SU-DHL-6 (cell line): ENCODE measurements around the gene ANXA1.

Experiments
- H2AFZ ChIP-seq: fragments of 200-600 bp; sonication (generic); 2 replicates; pipeline ENCODE4 v1.6.1; 2014; ENCODE audit warnings: low read depth, mild to moderate bottlenecking, moderate library complexity, mixed read lengths, antibody characterized with exemption, low read length; ENCODE audit not compliant: severe bottlenecking
- H3F3A ChIP-seq: fragments of 200-600 bp; shearing (Covaris generic); 2 replicates; pipeline ENCODE4 v1.6.0; 2016; ENCODE audit warnings: antibody characterized with exemption, mild to moderate bottlenecking; ENCODE audit not compliant: insufficient read depth
- H3K27ac ChIP-seq: fragments of 200-600 bp; sonication (generic); 2 replicates; pipeline ENCODE4 v1.5.1; 2016; ENCODE audit warnings: low read depth, mild to moderate bottlenecking, low read length, moderate library complexity, mixed read lengths
- H3K27me3 ChIP-seq: fragments of 200-600 bp; sonication (generic), shearing (Covaris generic); 2 replicates; pipeline ENCODE4 v1.6.0; 2014; ENCODE audit warnings: mild to moderate bottlenecking, low read length
- H3K36me3 ChIP-seq: fragments of 200-600 bp; sonication (generic); 2 replicates; pipeline ENCODE4 v1.6.1; 2014; ENCODE audit warnings: mild to moderate bottlenecking, low read length, mixed read lengths
- H3K4me2 ChIP-seq: fragments of 300-600, 200-600 bp; shearing (Covaris generic), sonication (generic); 2 replicates; pipeline ENCODE4 v1.6.0; 2014; ENCODE audit warnings: low read length, low read depth, mild to moderate bottlenecking; ENCODE audit not compliant: poor library complexity, severe bottlenecking
- H3K4me3 ChIP-seq: fragments of 200-600 bp; sonication (generic); 2 replicates; pipeline ENCODE4 v1.5.1; 2014; ENCODE audit warnings: antibody characterized with exemption, low read length, mild to moderate bottlenecking, mixed read lengths; ENCODE audit not compliant: insufficient read depth, poor library complexity, severe bottlenecking
- H3K79me2 ChIP-seq: fragments of 200-600 bp; sonication (generic); 2 replicates; pipeline ENCODE4 v1.6.1; 2014; ENCODE audit warnings: mild to moderate bottlenecking, low read length, moderate library complexity; ENCODE audit not compliant: insufficient read depth
- H3K9ac ChIP-seq: fragments of 200-600 bp; sonication (generic); 2 replicates; pipeline ENCODE4 v1.7.0; 2014; ENCODE audit warnings: mild to moderate bottlenecking, low read length
- H3K9me2 ChIP-seq: fragments of 200-600 bp; sonication (generic); replicated peaks from 2 replicates; pipeline ENCODE4 v1.6.1; 2014; ENCODE audit warnings: low read length; ENCODE audit not compliant: insufficient read depth
- H3K9me3 ChIP-seq: fragments of 200-600 bp; sonication (generic); 2 replicates; pipeline ENCODE4 v1.6.1; 2014; ENCODE audit warnings: low read length, mixed read lengths; ENCODE audit not compliant: insufficient read depth
- H4K20me1 ChIP-seq: fragments of 200-600 bp; sonication (generic); 2 replicates; pipeline ENCODE4 v1.6.1; 2014; ENCODE audit warnings: low read depth, mild to moderate bottlenecking, antibody characterized with exemption, low read length, moderate library complexity, mixed read lengths
- EZH2phosphoT487 ChIP-seq: fragments of 200-600 bp; sonication (generic), shearing (Covaris generic); conservative IDR thresholded peaks from 2 replicates; pipeline ENCODE4 v1.6.1; 2018; ENCODE audit warnings: mild to moderate bottlenecking, antibody characterized with exemption, low read length, moderate library complexity, mixed read lengths
- TF ChIP-seq, protein P1 (sequence below): fragments of 200-600 bp; sonication (generic); IDR thresholded peaks from one replicate; pipeline ENCODE4 v1.5.1; 2017; ENCODE audit warnings: antibody characterized with exemption, mild to moderate bottlenecking, low read length, moderate library complexity; ENCODE audit not compliant: insufficient read depth, poor library complexity, severe bottlenecking

ANXA1 gene

DNA sequence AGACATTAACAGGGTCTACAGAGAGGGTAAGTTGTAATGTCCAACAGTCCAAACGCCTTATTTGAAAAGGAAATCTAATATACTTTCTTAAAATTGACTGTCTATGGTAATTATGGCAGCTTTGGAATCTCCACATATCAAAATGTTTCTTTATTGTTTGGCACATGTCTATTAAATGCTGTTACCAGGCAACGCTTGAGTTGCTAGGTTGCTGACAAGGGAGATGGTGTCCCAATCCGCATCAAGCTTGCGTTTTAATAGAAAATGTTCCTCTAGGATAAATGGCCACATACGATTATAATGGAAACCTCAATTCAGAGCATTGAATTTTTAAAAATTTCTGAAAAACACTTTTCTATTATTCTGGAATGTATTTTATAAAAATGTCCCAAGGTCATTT, 9.2 kb downstream of the ANXA1 start:
- no peak overlapping the region for H3K27ac ChIP-seq
- no peaks in the 10 kb centered on the region for H3F3A ChIP-seq
- H3K4me2 ChIP-seq, result no peak overlapping the region
- H2AFZ ChIP-seq, result no peak overlapping the region
- H3K36me3 ChIP-seq, result no peaks in the 10 kb centered on the region
- H3K9me3 ChIP-seq, result no peaks in the 10 kb centered on the region
- H3K4me3 ChIP-seq, result no peak overlapping the region
- no peak for TF ChIP-seq EZH2phosphoT487
- TF ChIP-seq, protein P1, sequence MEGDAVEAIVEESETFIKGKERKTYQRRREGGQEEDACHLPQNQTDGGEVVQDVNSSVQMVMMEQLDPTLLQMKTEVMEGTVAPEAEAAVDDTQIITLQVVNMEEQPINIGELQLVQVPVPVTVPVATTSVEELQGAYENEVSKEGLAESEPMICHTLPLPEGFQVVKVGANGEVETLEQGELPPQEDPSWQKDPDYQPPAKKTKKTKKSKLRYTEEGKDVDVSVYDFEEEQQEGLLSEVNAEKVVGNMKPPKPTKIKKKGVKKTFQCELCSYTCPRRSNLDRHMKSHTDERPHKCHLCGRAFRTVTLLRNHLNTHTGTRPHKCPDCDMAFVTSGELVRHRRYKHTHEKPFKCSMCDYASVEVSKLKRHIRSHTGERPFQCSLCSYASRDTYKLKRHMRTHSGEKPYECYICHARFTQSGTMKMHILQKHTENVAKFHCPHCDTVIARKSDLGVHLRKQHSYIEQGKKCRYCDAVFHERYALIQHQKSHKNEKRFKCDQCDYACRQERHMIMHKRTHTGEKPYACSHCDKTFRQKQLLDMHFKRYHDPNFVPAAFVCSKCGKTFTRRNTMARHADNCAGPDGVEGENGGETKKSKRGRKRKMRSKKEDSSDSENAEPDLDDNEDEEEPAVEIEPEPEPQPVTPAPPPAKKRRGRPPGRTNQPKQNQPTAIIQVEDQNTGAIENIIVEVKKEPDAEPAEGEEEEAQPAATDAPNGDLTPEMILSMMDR, result no peak
- no peaks in the 10 kb centered on the region for H3K9me2 ChIP-seq
- no peaks in the 10 kb centered on the region for H3K79me2 ChIP-seq
- H4K20me1 ChIP-seq, result no peaks in the 10 kb centered on the region
- no peak overlapping the region for H3K9ac ChIP-seq
- no peaks in the 10 kb centered on the region for H3K27me3 ChIP-seq

GRCh38 chr9:73162987-73163768, 11.5 kb downstream of the ANXA1 start:
- Histone ChIP-seq H3K9me2 (no peaks in the 10 kb centered on the region), H3K79me2 (no peaks in the 10 kb centered on the region), H3K9ac (no peak overlapping the region), H3F3A (no peaks in the 10 kb centered on the region), H3K9me3 (no peaks in the 10 kb centered on the region), H4K20me1 (no peaks in the 10 kb centered on the region), H3K27me3 (no peaks in the 10 kb centered on the region), H3K4me2 (no peak overlapping the region), H3K27ac (no peak overlapping the region), H3K4me3 (no peak overlapping the region), H3K36me3 (no peaks in the 10 kb centered on the region), H2AFZ (no peak overlapping the region)
- TF ChIP-seq, protein P1, result no peak
- no peak for TF ChIP-seq EZH2phosphoT487

DNA sequence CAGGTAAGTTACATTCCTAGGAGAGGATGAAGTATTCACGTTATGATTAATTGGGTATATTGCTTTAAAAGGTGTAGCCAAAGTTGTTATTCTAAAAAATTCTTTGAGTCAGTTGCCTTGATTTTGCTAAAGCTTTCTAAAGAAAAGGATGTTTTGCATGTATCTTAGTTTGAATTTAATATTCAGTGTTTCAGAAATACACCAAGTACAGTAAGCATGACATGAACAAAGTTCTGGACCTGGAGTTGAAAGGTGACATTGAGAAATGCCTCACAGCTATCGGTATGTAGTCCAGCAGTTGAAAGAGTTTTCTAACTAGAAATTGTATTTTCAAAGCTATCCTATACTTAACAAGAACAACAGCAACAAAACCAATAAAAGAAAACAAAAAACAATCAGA, 14.2 kb downstream of the ANXA1 start:
- Histone ChIP-seq H3K9ac (no peak overlapping the region), H3F3A (no peaks in the 10 kb centered on the region), H3K36me3 (no peaks in the 10 kb centered on the region)

More for the DNA sequence above, 14.2 kb downstream of the ANXA1 start:
- no peak overlapping the region for H3K27ac ChIP-seq
- no peak overlapping the region for H3K4me2 ChIP-seq
- H4K20me1 ChIP-seq, result no peaks in the 10 kb centered on the region
- no peaks in the 10 kb centered on the region for H3K9me3 ChIP-seq
- no peaks in the 10 kb centered on the region for H3K9me2 ChIP-seq
- H3K4me3 ChIP-seq, result no peak overlapping the region
- H3K27me3 ChIP-seq, result no peaks in the 10 kb centered on the region
- no peak overlapping the region for H2AFZ ChIP-seq
- TF ChIP-seq, protein P1, result no peak
- no peak for TF ChIP-seq EZH2phosphoT487
- no peaks in the 10 kb centered on the region for H3K79me2 ChIP-seq
